Osteoblast (primary cell): ENCODE results near the gene COG7. TPM values are rescaled to one million over a fixed set of nuclear protein-coding genes. Genes with fewer than 3 reads are reported as not detected.

Source experiments
- DNase-seq: peaks from one replicate; pipeline ENCODE4 v3.0.0; 2011; ENCODE audit warnings: low spot score, mixed read lengths; ENCODE audit not compliant: insufficient read length; ENCODE audit errors: missing footprints
- H2AFZ ChIP-seq: 2 replicates; pipeline ENCODE4 v1.6.0; 2011; ENCODE audit warnings: mild to moderate bottlenecking, low read length
- H3K27ac ChIP-seq: 2 replicates; pipeline ENCODE4 v1.5.1; 2011; ENCODE audit warnings: mild to moderate bottlenecking, low read depth, low read length, moderate library complexity
- H3K27me3 ChIP-seq: 2 replicates; pipeline ENCODE4 v1.6.0; 2012; ENCODE audit warnings: mild to moderate bottlenecking, control low read depth, inconsistent platforms, low read length, moderate library complexity; ENCODE audit not compliant: insufficient read depth
- H3K36me3 ChIP-seq: 2 replicates; pipeline ENCODE4 v1.5.1; 2011; ENCODE audit warnings: mild to moderate bottlenecking, low read length, control low read depth, moderate library complexity; ENCODE audit not compliant: insufficient read depth
- H3K4me1 ChIP-seq: 2 replicates; pipeline ENCODE4 v1.5.1; 2011; ENCODE audit warnings: mild to moderate bottlenecking, low read length, control low read depth, moderate library complexity; ENCODE audit not compliant: insufficient read depth
- H3K4me2 ChIP-seq: 2 replicates; pipeline ENCODE4 v1.6.0; 2011; ENCODE audit warnings: mild to moderate bottlenecking, low read length; ENCODE audit not compliant: insufficient read depth
- H3K4me3 ChIP-seq: fragments of 200-600 bp; sonication (generic); 3 replicates; pipeline ENCODE4 v1.5.1; 2012; ENCODE audit warnings: mild to moderate bottlenecking, low read length, inconsistent platforms; ENCODE audit not compliant: insufficient read depth
- H3K79me2 ChIP-seq: 2 replicates; pipeline ENCODE4 v1.6.0; 2012; ENCODE audit warnings: mild to moderate bottlenecking, low read length, control low read depth, inconsistent platforms; ENCODE audit not compliant: insufficient read depth
- H3K9me3 ChIP-seq: 2 replicates; pipeline ENCODE4 v1.5.1; 2011; ENCODE audit warnings: low read depth, low read length, control low read depth
- H4K20me1 ChIP-seq: 2 replicates; pipeline ENCODE4 v1.6.0; 2012; ENCODE audit warnings: mild to moderate bottlenecking, low read length, control low read depth; ENCODE audit not compliant: insufficient read depth
- CTCF ChIP-seq: IDR thresholded peaks from 2 replicates; pipeline ENCODE4 v1.5.1; 2011; ENCODE audit warnings: mild to moderate bottlenecking, low read depth, low read length, moderate library complexity; ENCODE audit errors: extremely low read depth
- total RNA-seq: library from RNA; depleted of rRNA; stranded (reverse); fragments of >200 nt; gene quantifications from 2 replicates; pipeline ENCODE4 v1.2.3, GENCODE V29; 2012

Gene COG7
- total RNA-seq, 1 donor, result 17.0 TPM

- Histone ChIP-seq H4K20me1 (peaks cover 30% of the 10 kb centered on the region), H3K9me3 (no peaks in the 10 kb centered on the region), H3K36me3 (peaks cover 45% of the 10 kb centered on the region), H3K27me3 (no peaks in the 10 kb centered on the region), H2AFZ (no peak overlapping the region), H3K4me1 (no peaks in the 10 kb centered on the region), H3K27ac (no peak overlapping the region), H3K4me3 (no peak overlapping the region), H3K4me2 (no peak overlapping the region), H3K79me2 (no peaks in the 10 kb centered on the region)
- TF ChIP-seq CTCF, result no peak
- no peak for DNase-seq
Measured at GRCh38 chr16:23433261-23433920, 19.6 kb downstream of the COG7 start.

GRCh38 chr16:23432176-23433128, 20.5 kb downstream of the COG7 start:
- no peaks in the 10 kb centered on the region for H3K9me3 ChIP-seq
- no peak overlapping the region for H2AFZ ChIP-seq
- no peak for TF ChIP-seq CTCF
- no peaks in the 10 kb centered on the region for H3K4me1 ChIP-seq
- no peak overlapping the region for H3K27ac ChIP-seq
- peaks cover 30% of the 10 kb centered on the region for H4K20me1 ChIP-seq
- H3K4me2 ChIP-seq, result no peak overlapping the region
- H3K36me3 ChIP-seq, result peaks cover 41% of the 10 kb centered on the region
- no peaks in the 10 kb centered on the region for H3K79me2 ChIP-seq
- DNase-seq, result no peak
- no peak overlapping the region for H3K4me3 ChIP-seq
- no peaks in the 10 kb centered on the region for H3K27me3 ChIP-seq

- no peak for DNase-seq
- peaks cover 14% of the 10 kb centered on the region for H3K4me1 ChIP-seq
Measured at GRCh38 chr16:23428351-23428750, 24.6 kb downstream of the COG7 start.

More at GRCh38 chr16:23428351-23428750, 24.6 kb downstream of the COG7 start:
- Histone ChIP-seq H3K79me2 (no peaks in the 10 kb centered on the region), H3K36me3 (peaks cover 35% of the 10 kb centered on the region), H3K27me3 (no peaks in the 10 kb centered on the region), H3K4me3 (no peak overlapping the region), H3K4me2 (no peak overlapping the region), H3K9me3 (no peaks in the 10 kb centered on the region), H4K20me1 (peaks cover 5% of the 10 kb centered on the region), H2AFZ (no peak overlapping the region), H3K27ac (no peak overlapping the region)
- no peak for TF ChIP-seq CTCF
